Activated B cell treated with CpG ODN at 0.5 μM for 24 hours (primary cell): ENCODE results near the gene GALNT16. TPM values are rescaled to one million over a fixed set of nuclear protein-coding genes. Genes with fewer than 3 reads are reported as not detected.

Experiments used
- ATAC-seq: fragments of 200-7000 bp; cut with Tn5 transposase; one replicate; pipeline ENCODE4 v1.10.0; 2021; ENCODE audit warnings: low read depth, mild to moderate bottlenecking, moderate library complexity
- CTCF ChIA-PET: fragments of 350-600 bp; sonication (Branson Sonifier 250); formaldehyde crosslinking; loops from one replicate; lab custom pipeline; 2021; ENCODE audit warnings: antibody characterized with exemption; lab: Charles Lee
- POLR2A ChIA-PET: fragments of 350-600 bp; sonication (Branson Sonifier 250); formaldehyde crosslinking; loops from one replicate; lab custom pipeline; 2021; ENCODE audit warnings: antibody characterized with exemption; lab: Charles Lee
- DNase-seq: peaks from one replicate; pipeline ENCODE4 v3.0.0; 2022
- H3K27ac Mint-ChIP-seq: one replicate; pipeline ENCODE4 v1.8.0; 2020; ENCODE audit warnings: mixed read lengths
- H3K27me3 Mint-ChIP-seq: one replicate; pipeline ENCODE4 v1.8.0; 2021; ENCODE audit warnings: mixed read lengths
- H3K36me3 Mint-ChIP-seq: one replicate; pipeline ENCODE4 v1.8.0; 2021; ENCODE audit warnings: low read depth, mixed read lengths
- H3K4me1 Mint-ChIP-seq: one replicate; pipeline ENCODE4 v1.8.0; 2021; ENCODE audit warnings: mixed read lengths
- H3K4me3 Mint-ChIP-seq: one replicate; pipeline ENCODE4 v1.8.0; 2020; ENCODE audit warnings: mild to moderate bottlenecking, mixed read lengths
- H3K9me3 Mint-ChIP-seq: one replicate; pipeline ENCODE4 v1.8.0; 2020; ENCODE audit warnings: mixed read lengths
- intact Hi-C: fragments of 100-400 bp; cut with micrococcal nuclease; formaldehyde crosslinking; loops from one replicate; pipeline ENCODE4 v1.15.1; 2024
- total RNA-seq: library from RNA; stranded (reverse); gene quantifications from 2 replicates; pipeline ENCODE4 v1.2.3, GENCODE V29; 2022
- TF ChIP-seq, protein P1 (sequence below): fragments of 200-600 bp; IDR thresholded peaks from one replicate; pipeline ENCODE4 v1.8.0; 2022; ENCODE audit warnings: antibody characterized with exemption, mild to moderate bottlenecking

Gene GALNT16
- total RNA-seq, 1 donor from 2014 or later = 1.2 TPM

DNA sequence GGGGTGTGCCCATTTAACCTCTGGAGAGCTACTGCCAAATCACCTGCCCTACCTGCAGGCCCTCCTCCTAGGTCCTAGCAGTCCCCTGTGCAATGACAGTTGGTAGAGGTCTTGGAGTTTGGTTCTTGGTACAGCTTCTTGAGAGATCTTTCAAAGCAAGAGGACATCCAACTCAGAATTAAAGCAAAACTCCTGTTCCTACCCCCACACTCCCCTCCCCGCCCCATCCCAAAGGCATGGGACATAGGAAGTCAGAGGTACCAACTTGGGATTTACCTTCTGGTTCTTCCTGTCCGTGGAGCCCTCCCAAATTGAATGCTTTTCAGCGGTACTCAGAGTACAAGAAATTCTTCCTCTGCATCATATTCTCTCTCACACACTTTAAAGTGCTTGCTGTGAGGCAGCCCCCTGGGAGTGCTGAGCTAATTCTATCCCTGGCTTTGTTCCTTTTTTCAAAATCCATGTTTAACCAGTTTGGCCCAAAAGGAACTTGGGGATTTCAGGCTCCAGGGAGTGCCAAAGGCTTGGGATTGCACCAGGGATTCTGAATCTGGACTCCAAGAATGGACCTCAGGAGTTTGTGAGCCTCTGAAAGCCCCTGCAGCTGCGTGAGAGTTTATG lies 40.8 kb downstream of the GALNT16 start:
- ChIA-PET CTCF (interaction anchor here (1.5 kb wide), 1 partner anchor 9 kb away, joined by 5 read pairs; no protein-coding TSS in a partner anchor), POLR2A (no interaction called here)
- intact Hi-C loops = no loop called here
- no peak overlapping the region for H3K27ac Mint-ChIP-seq
- no peak overlapping the region for H3K4me3 Mint-ChIP-seq
- no peak for DNase-seq
- ATAC-seq = no peak
- no peaks in the 10 kb centered on the region for H3K36me3 Mint-ChIP-seq
- H3K4me1 Mint-ChIP-seq = no peaks in the 10 kb centered on the region
- TF ChIP-seq, protein P1, sequence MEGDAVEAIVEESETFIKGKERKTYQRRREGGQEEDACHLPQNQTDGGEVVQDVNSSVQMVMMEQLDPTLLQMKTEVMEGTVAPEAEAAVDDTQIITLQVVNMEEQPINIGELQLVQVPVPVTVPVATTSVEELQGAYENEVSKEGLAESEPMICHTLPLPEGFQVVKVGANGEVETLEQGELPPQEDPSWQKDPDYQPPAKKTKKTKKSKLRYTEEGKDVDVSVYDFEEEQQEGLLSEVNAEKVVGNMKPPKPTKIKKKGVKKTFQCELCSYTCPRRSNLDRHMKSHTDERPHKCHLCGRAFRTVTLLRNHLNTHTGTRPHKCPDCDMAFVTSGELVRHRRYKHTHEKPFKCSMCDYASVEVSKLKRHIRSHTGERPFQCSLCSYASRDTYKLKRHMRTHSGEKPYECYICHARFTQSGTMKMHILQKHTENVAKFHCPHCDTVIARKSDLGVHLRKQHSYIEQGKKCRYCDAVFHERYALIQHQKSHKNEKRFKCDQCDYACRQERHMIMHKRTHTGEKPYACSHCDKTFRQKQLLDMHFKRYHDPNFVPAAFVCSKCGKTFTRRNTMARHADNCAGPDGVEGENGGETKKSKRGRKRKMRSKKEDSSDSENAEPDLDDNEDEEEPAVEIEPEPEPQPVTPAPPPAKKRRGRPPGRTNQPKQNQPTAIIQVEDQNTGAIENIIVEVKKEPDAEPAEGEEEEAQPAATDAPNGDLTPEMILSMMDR = no peak
- H3K27me3 Mint-ChIP-seq = peaks cover 10% of the 10 kb centered on the region
- no peaks in the 10 kb centered on the region for H3K9me3 Mint-ChIP-seq

DNA sequence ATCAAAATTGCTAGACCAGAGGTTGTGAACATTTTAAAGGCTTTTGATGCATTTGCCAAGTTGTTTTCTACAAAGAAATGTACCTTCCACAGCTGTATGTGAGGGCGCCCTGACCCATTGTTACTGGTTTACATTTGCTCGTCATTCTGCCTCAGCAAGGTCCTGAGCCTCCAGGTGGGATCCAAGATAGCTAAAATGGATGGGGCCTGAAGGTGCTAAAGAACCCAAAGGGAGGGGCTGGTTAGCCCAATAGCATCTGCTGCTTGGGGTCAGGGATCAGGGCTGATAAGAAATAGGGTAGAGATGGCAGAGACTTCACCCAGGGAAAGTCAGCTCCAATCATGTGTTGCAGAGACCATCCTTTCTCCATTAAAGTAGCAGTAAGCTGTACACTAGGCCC lies 43.1 kb downstream of the GALNT16 start:
- H3K27ac Mint-ChIP-seq = no peak overlapping the region
- CTCF ChIA-PET = no interaction called here
- H3K4me3 Mint-ChIP-seq = no peak overlapping the region
- no peak for ATAC-seq
- peaks cover 20% of the 10 kb centered on the region for H3K27me3 Mint-ChIP-seq
- intact Hi-C loops = no loop called here
- DNase-seq = no peak
- H3K9me3 Mint-ChIP-seq = no peaks in the 10 kb centered on the region
- H3K4me1 Mint-ChIP-seq = no peaks in the 10 kb centered on the region
- TF ChIP-seq, protein P1 = no peak
- H3K36me3 Mint-ChIP-seq = no peaks in the 10 kb centered on the region
- POLR2A ChIA-PET = no interaction called here

DNA sequence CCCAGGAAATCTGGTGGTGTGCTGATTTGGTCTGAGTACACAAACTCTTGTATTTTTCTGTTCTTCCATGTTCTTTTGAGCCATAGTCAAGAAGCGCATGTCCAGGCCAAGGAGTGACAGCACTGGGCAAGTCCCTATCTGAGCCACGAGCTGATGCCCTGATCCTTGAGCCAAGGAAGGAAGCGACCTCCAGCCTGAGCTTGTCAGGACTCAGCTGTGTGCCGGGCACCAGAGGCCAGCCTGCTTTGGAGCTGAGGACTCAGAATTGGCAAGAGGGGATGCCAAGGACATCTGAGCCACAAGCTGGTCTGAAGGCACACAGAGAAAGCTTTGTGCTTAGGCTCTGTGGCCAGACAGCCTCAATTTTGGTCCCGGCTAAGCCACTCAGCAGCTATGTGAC lies 52.6 kb downstream of the GALNT16 start:
- CTCF ChIA-PET = no interaction called here
- ATAC-seq (no peak), DNase-seq (no peak)
- TF ChIP-seq, protein P1 = no peak
- Mint-ChIP-seq H3K9me3 (no peaks in the 10 kb centered on the region), H3K36me3 (no peaks in the 10 kb centered on the region), H3K4me3 (no peak overlapping the region), H3K4me1 (peaks cover 5% of the 10 kb centered on the region), H3K27ac (no peak overlapping the region), H3K27me3 (peaks cover 14% of the 10 kb centered on the region)
- intact Hi-C loops = no loop called here
- POLR2A ChIA-PET = no interaction called here

DNA sequence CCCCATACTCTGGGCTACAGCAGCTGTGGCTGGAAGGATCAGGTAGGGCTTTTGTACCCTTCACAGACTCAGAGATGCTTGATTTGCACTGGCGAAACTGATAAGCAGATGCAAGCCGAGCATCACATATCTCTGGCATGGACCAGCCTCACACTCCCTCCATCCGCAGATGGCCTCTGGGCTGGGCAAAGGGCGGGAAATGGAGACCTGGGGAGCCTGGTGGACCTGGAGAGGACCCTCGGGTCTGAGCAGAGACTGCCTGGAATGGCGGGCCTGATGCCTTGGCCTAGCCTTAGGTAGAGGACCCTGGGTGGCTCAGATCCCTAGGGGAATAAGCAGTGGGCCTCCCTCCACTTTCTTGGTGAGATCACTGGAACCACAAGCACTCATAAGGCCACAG lies 53.2 kb downstream of the GALNT16 start:
- H3K4me1 Mint-ChIP-seq = peaks cover 11% of the 10 kb centered on the region
- intact Hi-C loops = no loop called here
- H3K9me3 Mint-ChIP-seq = no peaks in the 10 kb centered on the region
- H3K4me3 Mint-ChIP-seq = no peak overlapping the region
- ATAC-seq (no peak), DNase-seq (no peak)
- POLR2A ChIA-PET = no interaction called here
- H3K27ac Mint-ChIP-seq = no peak overlapping the region
- CTCF ChIA-PET = interaction anchor here (0.6 kb wide), 1 partner anchor 70 kb away, joined by 3 read pairs; no protein-coding TSS in a partner anchor
- H3K36me3 Mint-ChIP-seq = no peaks in the 10 kb centered on the region
- peaks cover 12% of the 10 kb centered on the region for H3K27me3 Mint-ChIP-seq
- TF ChIP-seq, protein P1 = no peak

DNA sequence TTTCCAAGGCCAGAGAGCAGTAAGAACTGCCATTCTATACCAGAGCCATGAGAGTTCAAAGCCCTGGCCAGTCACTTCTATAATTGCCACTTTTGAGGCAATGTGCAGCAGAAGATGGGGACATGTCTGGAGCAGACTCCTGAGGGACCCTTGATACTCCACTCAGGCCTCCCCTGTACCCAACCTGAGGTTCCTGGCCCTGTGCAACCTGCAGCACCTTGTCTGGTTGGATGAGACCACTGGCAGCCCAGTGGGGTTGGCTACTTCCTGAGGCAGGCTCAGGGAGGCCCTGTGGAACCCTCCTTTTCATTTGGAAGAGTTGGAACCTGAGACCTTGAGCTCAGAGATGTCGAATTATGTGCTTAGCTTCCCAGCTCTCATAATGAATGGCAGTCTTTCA lies 54.4 kb downstream of the GALNT16 start:
- H3K27me3 Mint-ChIP-seq = peaks cover 12% of the 10 kb centered on the region
- H3K9me3 Mint-ChIP-seq = no peaks in the 10 kb centered on the region
- TF ChIP-seq, protein P1 = no peak
- peaks cover 18% of the 10 kb centered on the region for H3K4me1 Mint-ChIP-seq
- ATAC-seq (no peak), DNase-seq (no peak)
- CTCF ChIA-PET = no interaction called here
- POLR2A ChIA-PET = no interaction called here
- H3K4me3 Mint-ChIP-seq = no peak overlapping the region
- intact Hi-C loops = no loop called here
- H3K27ac Mint-ChIP-seq = no peak overlapping the region
- H3K36me3 Mint-ChIP-seq = no peaks in the 10 kb centered on the region
